GM12878 (cell line): ENCODE measurements around the gene ECSIT. TPM values are rescaled to one million over a fixed set of nuclear protein-coding genes. Genes with fewer than 3 reads are reported as not detected.

Experiments
- CBFB ChIP-seq: IDR thresholded peaks from 2 replicates; pipeline ENCODE4 v1.6.1; 2016; ENCODE audit warnings: antibody characterized with exemption, low read depth
- CHD1 ChIP-seq: IDR thresholded peaks from 2 replicates; pipeline ENCODE4 v1.6.1; 2012; ENCODE audit warnings: low read depth, low read length, improper control_type of control experiment
- CHD2 ChIP-seq: IDR thresholded peaks from 2 replicates; pipeline ENCODE4 v1.6.1; 2011; ENCODE audit warnings: low read depth, low read length, improper control_type of control experiment, borderline replicate concordance
- ESRRA ChIP-seq: IDR thresholded peaks from 2 replicates; pipeline ENCODE4 v1.6.1; 2012; ENCODE audit warnings: mild to moderate bottlenecking, low read length, improper control_type of control experiment
- EZH2 ChIP-seq: IDR thresholded peaks from 2 replicates; pipeline ENCODE4 v1.6.1; 2012; ENCODE audit warnings: low read depth, mild to moderate bottlenecking, control low read depth, inconsistent platforms, low read length, borderline replicate concordance; ENCODE audit not compliant: control insufficient read depth
- FOS ChIP-seq: IDR thresholded peaks from 3 replicates; pipeline ENCODE4 v1.6.1; 2011; ENCODE audit warnings: borderline replicate concordance; ENCODE audit not compliant: insufficient read length; ENCODE audit errors: extremely low read depth
- GABPA ChIP-seq: IDR thresholded peaks from 2 replicates; pipeline ENCODE4 v1.6.1; 2014; ENCODE audit warnings: antibody characterized with exemption, low read depth, mild to moderate bottlenecking, inconsistent platforms
- IRF4 ChIP-seq: IDR thresholded peaks from 2 replicates; pipeline ENCODE4 v1.6.1; 2011; ENCODE audit warnings: low read depth, low read length
- MYC ChIP-seq: IDR thresholded peaks from 2 replicates; pipeline ENCODE4 v1.6.1; 2011; ENCODE audit warnings: mild to moderate bottlenecking, low read length, moderate library complexity, inconsistent platforms; ENCODE audit not compliant: insufficient read depth, insufficient replicate concordance, insufficient read length, severe bottlenecking
- NBN ChIP-seq: fragments of 450-650 bp; IDR thresholded peaks from 2 replicates; pipeline ENCODE4 v1.6.1; 2016
- POU2F2 ChIP-seq: IDR thresholded peaks from 3 replicates; pipeline ENCODE4 v1.6.1; 2011; ENCODE audit warnings: low read depth, mild to moderate bottlenecking, low read length, borderline replicate concordance
- SMC3 ChIP-seq: IDR thresholded peaks from 2 replicates; pipeline ENCODE4 v1.6.1; 2011; ENCODE audit warnings: low read length, improper control_type of control experiment, borderline replicate concordance
- SREBF2 ChIP-seq: IDR thresholded peaks from 2 replicates; pipeline ENCODE4 v1.6.1; 2012; ENCODE audit warnings: mild to moderate bottlenecking, low read length
- ZNF207 ChIP-seq: fragments of 450-650 bp; IDR thresholded peaks from 2 replicates; pipeline ENCODE4 v1.6.1; 2014; ENCODE audit warnings: antibody characterized with exemption, mild to moderate bottlenecking, borderline replicate concordance
- ZNF622 ChIP-seq: fragments of 450-650 bp; IDR thresholded peaks from 2 replicates; pipeline ENCODE4 v1.6.1; 2017; ENCODE audit warnings: mild to moderate bottlenecking, inconsistent platforms
- polyA plus RNA-seq, 11 experiments: library from polyadenylated mRNA; depleted of rRNA in 4 of 11; unstranded in 6 of 11; stranded (reverse) in 5 of 11; fragments of >200 nt; fragmentation: Nextera tagmentation in 4 of 11; fragmentation: Illumina TruSeq in 1 of 11; extraction: Ambion mirVana in 4 of 11; extraction: Trizol in 1 of 11; gene quantifications; 1 replicate in 1 of 11; 2 replicates in 10 of 11; pipeline versions ENCODE4 v1.2.1 to v1.2.3, GENCODE V29; 2011 to 2016; ENCODE audit warnings: inconsistent platforms in 2 of 11, missing spikeins in 2 of 11, low read depth in 1 of 11
- total RNA-seq, 4 experiments: library from RNA; depleted of rRNA in 3 of 4; stranded (reverse); fragments of >200 nt in 3 of 4; fragmentation: Illumina TruSeq in 1 of 4; extraction: Trizol in 1 of 4; gene quantifications; 2 replicates each; pipeline versions ENCODE4 v1.2.1 to v1.2.3, GENCODE V29; 2013 to 2021
- TF ChIP-seq, protein P1 (sequence below), 3 experiments: IDR thresholded peaks in 2 of 3; conservative IDR thresholded peaks in 1 of 3; 2 replicates each; pipeline ENCODE4 v1.5.1; 2011; ENCODE audit warnings: low read depth in 3 of 3, low read length in 3 of 3, mild to moderate bottlenecking in 3 of 3, control low read depth in 2 of 3, moderate library complexity in 2 of 3, inconsistent platforms in 1 of 3, mixed read lengths in 1 of 3; ENCODE audit not compliant: control insufficient read depth in 2 of 3, insufficient read depth in 1 of 3; ENCODE audit errors: extremely low read depth in 1 of 3
- TF ChIP-seq, protein P2 (sequence below): fragments of 150-350 bp; IDR thresholded peaks from 2 replicates; pipeline ENCODE4 v1.6.1; 2016; ENCODE audit warnings: low read depth, low read length
- TF ChIP-seq, protein P3 (sequence below): IDR thresholded peaks from 2 replicates; pipeline ENCODE4 v1.6.1; 2012; ENCODE audit warnings: low read depth, low read length, improper control_type of control experiment
- TF ChIP-seq, protein P4 (sequence below): IDR thresholded peaks from 2 replicates; pipeline ENCODE4 v1.6.1; 2012; ENCODE audit warnings: low read depth, low read length, improper control_type of control experiment
- TF ChIP-seq, protein P5 (sequence below): fragments of 450-650 bp; IDR thresholded peaks from 2 replicates; pipeline ENCODE4 v1.6.1; 2014; ENCODE audit warnings: mild to moderate bottlenecking

Gene ECSIT
- total and polyA plus RNA-seq, 10 of the 15 experiments (the other 5 are each of a cell fraction or from before 2014, with no cell fraction given), result 1.0 to 59.6 (median 41.3) TPM

DNA sequence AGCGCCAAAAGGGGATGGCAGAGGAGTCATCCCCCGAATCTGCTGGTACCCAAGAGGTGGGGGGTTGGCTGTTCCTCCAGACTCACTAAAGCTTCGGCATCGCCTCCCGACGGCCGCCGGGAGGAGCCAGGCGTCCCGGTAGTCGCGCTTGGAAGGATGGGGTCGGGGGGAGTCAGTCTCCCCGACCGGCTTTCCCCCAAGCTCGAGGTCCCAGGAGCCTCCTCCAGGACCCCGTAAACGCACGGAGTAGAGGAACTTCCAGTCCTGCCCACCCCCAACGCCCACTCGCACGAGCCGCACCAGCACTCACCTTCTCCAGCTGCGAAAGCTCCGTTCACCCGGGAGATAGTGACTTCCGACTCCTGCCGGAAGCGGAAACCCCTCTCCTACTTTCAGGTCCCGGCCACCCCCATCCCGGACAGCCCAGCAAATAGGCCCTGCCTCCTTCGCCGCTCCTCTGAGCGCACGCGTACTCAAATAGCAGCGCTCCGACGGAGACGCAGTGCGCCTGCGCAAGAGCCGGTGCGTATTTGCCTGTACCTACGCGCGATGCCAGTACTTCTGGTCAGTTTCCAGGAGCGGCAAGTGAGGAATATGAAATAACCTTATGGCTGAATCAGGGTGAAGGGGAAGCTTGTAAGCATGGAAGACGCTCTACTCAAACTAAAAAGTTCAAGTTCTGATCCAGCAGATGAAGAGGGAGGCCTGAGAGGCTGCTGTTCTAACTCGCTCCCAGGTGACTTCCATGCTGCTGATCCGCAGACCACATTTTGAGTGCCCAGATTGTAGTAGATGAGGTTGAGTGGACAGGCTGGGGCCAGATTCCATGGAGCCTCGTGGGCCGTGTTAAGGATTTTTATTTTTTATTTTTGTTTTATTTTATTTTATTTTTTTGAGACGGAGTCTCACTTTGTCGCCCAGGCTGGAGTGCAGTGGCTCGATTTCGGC, 30.2 kb upstream of the ECSIT start, which contains the start of gene ELOF1 (continued):
- TF ChIP-seq, protein P1, sequence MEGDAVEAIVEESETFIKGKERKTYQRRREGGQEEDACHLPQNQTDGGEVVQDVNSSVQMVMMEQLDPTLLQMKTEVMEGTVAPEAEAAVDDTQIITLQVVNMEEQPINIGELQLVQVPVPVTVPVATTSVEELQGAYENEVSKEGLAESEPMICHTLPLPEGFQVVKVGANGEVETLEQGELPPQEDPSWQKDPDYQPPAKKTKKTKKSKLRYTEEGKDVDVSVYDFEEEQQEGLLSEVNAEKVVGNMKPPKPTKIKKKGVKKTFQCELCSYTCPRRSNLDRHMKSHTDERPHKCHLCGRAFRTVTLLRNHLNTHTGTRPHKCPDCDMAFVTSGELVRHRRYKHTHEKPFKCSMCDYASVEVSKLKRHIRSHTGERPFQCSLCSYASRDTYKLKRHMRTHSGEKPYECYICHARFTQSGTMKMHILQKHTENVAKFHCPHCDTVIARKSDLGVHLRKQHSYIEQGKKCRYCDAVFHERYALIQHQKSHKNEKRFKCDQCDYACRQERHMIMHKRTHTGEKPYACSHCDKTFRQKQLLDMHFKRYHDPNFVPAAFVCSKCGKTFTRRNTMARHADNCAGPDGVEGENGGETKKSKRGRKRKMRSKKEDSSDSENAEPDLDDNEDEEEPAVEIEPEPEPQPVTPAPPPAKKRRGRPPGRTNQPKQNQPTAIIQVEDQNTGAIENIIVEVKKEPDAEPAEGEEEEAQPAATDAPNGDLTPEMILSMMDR (IDR thresholded peaks at IDR 0.05 in 2 of 3, conservative IDR thresholded peaks at IDR 0.05 in 1 of 3; ENCODE audit: control insufficient read depth in 2 of 3, extremely low read depth in 1 of 3, insufficient read depth in 1 of 3, low read depth in 3 of 3, low read length in 3 of 3), result peak in 1 of 3 experiments; percentile 12; a peak in 1 of 6 replicates
- TF ChIP-seq, protein P2, sequence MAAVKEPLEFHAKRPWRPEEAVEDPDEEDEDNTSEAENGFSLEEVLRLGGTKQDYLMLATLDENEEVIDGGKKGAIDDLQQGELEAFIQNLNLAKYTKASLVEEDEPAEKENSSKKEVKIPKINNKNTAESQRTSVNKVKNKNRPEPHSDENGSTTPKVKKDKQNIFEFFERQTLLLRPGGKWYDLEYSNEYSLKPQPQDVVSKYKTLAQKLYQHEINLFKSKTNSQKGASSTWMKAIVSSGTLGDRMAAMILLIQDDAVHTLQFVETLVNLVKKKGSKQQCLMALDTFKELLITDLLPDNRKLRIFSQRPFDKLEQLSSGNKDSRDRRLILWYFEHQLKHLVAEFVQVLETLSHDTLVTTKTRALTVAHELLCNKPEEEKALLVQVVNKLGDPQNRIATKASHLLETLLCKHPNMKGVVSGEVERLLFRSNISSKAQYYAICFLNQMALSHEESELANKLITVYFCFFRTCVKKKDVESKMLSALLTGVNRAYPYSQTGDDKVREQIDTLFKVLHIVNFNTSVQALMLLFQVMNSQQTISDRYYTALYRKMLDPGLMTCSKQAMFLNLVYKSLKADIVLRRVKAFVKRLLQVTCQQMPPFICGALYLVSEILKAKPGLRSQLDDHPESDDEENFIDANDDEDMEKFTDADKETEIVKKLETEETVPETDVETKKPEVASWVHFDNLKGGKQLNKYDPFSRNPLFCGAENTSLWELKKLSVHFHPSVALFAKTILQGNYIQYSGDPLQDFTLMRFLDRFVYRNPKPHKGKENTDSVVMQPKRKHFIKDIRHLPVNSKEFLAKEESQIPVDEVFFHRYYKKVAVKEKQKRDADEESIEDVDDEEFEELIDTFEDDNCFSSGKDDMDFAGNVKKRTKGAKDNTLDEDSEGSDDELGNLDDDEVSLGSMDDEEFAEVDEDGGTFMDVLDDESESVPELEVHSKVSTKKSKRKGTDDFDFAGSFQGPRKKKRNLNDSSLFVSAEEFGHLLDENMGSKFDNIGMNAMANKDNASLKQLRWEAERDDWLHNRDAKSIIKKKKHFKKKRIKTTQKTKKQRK, result no peak
- TF ChIP-seq EZH2 (no peak), GABPA (peak; percentile 92), POU2F2 (peak; percentile 81), ZNF622 (no peak), ZNF207 (0 out of 2 replicates have a peak, but pooled peaks have one; percentile 45), CBFB (peak; percentile 38; the same call in 1 of the 2 replicates), IRF4 (peak; percentile 58; the same call in 1 of the 2 replicates), ESRRA (no peak), SMC3 (no peak; the same call in 1 of the 2 replicates), FOS (no peak), MYC (no peak), CHD1 (no peak), SREBF2 (peak; percentile 58; the same call in 1 of the 2 replicates), NBN (no peak), CHD2 (peak; percentile 52; the same call in 1 of the 2 replicates)
- TF ChIP-seq, protein P3, sequence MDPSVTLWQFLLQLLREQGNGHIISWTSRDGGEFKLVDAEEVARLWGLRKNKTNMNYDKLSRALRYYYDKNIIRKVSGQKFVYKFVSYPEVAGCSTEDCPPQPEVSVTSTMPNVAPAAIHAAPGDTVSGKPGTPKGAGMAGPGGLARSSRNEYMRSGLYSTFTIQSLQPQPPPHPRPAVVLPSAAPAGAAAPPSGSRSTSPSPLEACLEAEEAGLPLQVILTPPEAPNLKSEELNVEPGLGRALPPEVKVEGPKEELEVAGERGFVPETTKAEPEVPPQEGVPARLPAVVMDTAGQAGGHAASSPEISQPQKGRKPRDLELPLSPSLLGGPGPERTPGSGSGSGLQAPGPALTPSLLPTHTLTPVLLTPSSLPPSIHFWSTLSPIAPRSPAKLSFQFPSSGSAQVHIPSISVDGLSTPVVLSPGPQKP, result peak; percentile 78
- TF ChIP-seq, protein P4, sequence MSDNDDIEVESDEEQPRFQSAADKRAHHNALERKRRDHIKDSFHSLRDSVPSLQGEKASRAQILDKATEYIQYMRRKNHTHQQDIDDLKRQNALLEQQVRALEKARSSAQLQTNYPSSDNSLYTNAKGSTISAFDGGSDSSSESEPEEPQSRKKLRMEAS, result peak; percentile 52; the same call in 1 of the 2 replicates
- TF ChIP-seq, protein P5, sequence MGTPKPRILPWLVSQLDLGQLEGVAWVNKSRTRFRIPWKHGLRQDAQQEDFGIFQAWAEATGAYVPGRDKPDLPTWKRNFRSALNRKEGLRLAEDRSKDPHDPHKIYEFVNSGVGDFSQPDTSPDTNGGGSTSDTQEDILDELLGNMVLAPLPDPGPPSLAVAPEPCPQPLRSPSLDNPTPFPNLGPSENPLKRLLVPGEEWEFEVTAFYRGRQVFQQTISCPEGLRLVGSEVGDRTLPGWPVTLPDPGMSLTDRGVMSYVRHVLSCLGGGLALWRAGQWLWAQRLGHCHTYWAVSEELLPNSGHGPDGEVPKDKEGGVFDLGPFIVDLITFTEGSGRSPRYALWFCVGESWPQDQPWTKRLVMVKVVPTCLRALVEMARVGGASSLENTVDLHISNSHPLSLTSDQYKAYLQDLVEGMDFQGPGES, result no peak
